ELF-1 (cell line): ENCODE data around the gene CALCOCO1.
"Not testable (repeated sequence)": the region's sequence is repeated elsewhere in the genome, so short reads cannot be mapped to it uniquely, and the experiment has no call there.

Source experiments
- DNase-seq: peaks from one replicate; pipeline ENCODE4 v3.0.0-alpha.2; 2016; ENCODE audit warnings: low read depth, low spot score

The CALCOCO1 gene

DNA sequence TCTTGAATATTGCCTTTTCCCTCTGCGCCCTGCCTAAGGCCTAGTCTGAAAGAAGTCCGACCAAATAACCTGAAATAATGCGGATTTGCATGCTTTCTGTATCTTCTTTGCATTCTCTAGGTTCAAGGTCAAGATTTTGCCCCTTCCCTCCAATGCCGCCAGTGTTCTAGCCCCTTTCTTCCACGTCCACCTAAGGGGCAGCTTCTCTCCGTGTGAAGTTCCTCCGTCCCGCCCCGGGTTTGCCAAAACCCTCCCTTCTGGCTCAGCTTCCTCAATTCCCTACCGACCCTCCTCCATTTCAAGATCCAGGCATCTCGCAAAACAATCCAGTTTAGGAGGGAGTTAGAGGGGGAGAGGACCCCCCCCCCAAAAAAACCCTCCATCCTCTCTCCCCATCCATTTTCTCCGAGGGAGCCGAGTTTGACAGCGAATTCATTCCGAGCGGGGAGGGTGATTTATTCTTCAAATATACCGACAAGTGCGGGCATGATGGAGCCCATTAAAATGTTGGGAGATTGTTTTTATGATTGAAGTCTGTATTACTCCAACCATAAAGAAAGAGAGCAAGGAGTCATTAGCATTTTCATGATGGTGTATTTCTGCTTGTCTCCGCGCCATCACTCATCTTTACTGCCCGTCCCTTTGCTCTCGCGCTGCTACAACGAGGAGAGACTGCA lies 30.5 kb downstream of the CALCOCO1 start:
- no peak for DNase-seq

- DNase-seq = peak; percentile 89
Observed at GRCh38 chr12:53696285-53696654, 31.0 kb downstream of the CALCOCO1 start.

DNA sequence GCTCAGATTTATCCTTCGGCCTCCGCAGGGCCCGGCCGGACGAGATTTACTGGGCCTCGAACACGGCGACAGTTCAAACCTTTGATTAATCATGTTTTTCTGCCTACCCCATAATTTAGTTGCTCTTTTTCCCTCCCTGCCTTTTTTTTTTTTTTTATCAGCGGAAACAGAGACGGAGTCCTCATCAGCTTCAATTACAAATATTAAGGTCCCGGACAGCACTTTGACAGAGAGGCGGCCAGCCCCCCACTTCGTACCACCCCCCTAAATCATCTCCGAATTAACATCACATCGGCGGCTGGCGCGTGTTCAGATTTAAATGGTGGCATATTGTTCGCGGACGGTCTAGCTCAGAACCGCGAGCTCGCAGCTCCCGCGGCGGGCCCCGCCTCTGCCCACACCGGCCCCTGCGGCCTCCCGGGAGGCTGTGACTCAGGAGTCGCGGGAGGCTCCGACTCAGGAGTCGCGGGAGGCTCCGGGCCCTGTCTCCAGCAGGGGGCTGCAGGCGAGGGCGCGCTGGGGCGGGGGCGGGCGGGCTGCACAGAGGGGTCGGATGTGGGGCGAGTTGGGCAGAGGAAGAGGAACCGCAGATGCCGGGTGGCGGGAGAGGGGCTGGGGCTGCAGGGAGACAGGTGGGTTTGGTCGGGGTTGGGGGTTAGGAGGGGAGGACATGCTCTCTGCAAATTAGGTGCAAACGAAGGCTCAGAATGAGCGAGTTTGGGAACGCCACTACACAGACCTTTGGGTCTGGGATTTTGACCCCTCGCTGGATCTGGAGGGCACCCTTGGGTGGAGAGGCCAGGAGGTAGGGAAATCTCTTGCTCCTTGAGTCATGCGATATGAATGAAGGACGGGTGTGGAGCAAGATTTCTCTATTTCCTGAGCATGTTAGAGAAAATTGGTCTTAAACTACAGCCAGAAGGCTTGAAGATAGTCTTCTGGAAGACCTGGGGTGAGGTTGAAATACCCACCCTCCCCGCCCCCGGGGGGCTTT lies 31.8 kb downstream of the CALCOCO1 start:
- DNase-seq = peak; percentile 35

GRCh38 chr12:53694756-53695151 lies 32.5 kb downstream of the CALCOCO1 start:
- DNase-seq = peak; percentile 21

GRCh38 chr12:53688134-53688533 lies 39.1 kb downstream of the CALCOCO1 start:
- DNase-seq = no peak

GRCh38 chr12:53686436-53686835 lies 40.8 kb downstream of the CALCOCO1 start:
- no peak for DNase-seq

- no peak for DNase-seq
Observed at GRCh38 chr12:53684654-53685220, 42.5 kb downstream of the CALCOCO1 start.

- no peak for DNase-seq
Observed at GRCh38 chr12:53683983-53684382, 43.3 kb downstream of the CALCOCO1 start.

DNA sequence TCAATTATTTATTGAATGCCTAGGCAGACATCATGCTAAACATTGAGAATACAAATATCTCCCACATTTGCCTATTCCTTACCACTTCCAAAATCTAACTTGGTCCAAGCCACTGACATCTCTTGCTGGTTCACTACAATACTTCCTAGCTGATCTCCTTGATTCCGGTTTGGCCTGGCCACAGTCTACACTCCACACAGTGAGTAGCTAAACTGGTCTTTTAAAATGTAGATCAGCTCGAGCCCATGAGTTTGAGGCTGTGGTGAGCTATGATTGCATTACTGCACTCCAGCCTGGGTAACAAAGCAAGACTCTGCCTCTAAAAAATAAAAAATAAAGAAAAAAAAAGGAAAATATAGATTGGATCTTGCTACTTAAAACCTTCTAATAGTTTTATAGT lies 43.8 kb downstream of the CALCOCO1 start:
- no peak for DNase-seq

GRCh38 chr12:53680061-53680460 lies 47.2 kb downstream of the CALCOCO1 start:
- DNase-seq = not testable (repeated sequence)

DNA sequence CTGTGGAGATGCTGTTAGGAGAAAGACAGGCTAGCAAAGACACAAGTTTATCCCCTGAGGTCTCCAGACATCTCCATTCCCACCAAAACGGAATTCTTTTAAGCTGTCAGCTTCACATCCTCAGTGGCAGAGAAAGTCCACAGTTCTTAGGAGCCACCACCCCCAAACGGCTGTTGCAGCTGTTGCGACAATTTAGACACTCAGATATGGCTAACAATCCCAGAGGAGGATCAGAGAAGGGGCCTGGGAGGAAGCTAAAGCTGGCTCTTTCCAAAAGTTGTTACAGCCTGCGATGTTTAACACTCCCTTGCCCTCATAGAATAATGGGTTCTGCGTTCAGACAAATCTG lies 49.5 kb downstream of the CALCOCO1 start:
- no peak for DNase-seq

GRCh38 chr12:53677016-53677799 lies 50.0 kb downstream of the CALCOCO1 start:
- DNase-seq = peak; percentile 66

GRCh38 chr12:53676656-53677015 lies 50.6 kb downstream of the CALCOCO1 start:
- peak; percentile 77 for DNase-seq

DNA sequence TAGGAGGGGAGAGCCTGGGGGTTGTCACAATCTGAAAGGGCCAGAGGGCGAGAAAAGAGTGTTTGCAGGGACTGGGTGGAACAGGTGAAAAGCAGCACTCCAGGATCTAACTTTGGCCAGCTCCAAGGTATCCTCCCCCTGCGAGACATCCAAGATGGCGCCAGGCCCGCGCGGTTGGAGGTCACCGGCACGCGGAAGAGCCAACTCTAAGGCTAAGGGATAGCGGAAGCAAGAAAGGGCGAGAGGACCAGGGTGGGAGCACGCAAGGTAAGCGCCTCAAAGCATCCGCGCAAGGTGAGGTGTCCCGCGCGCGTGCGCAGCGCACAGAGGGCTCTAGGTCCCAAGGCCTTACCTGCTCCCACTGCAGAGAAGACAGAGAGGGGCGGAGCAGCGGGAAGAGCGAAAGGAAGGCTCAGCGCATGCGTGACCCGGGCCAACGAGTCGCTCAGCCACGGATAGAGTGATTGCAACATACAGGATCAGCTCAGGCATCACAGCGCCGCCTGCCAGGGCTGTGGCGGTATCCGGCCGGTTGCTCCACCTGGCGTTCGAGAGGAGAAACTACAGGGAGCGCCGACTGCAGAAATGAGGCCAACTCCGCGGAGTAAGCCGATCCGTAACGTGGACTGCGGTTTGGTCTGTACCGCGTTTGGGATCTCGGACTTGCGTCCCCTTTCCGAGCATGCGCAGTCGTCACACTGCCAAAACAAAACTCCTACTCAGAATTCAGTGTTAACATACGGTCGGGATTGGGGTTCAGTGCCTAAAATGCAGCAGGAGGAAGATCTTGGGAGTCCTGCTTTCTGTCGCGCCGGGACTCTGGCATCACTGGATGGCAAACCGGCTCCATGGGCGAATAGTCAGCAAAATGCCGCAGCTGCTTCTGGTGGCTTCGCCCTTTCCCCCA lies 51.3 kb downstream of the CALCOCO1 start, which contains the start of gene ATP5MC2:
Gene ATP5MC2 (minus strand): TSS at position 383 of the 907 bp plus-strand sequence. CDS start 3,469 bp downstream, outside the sequence.
- DNase-seq = peak; percentile 100

DNA sequence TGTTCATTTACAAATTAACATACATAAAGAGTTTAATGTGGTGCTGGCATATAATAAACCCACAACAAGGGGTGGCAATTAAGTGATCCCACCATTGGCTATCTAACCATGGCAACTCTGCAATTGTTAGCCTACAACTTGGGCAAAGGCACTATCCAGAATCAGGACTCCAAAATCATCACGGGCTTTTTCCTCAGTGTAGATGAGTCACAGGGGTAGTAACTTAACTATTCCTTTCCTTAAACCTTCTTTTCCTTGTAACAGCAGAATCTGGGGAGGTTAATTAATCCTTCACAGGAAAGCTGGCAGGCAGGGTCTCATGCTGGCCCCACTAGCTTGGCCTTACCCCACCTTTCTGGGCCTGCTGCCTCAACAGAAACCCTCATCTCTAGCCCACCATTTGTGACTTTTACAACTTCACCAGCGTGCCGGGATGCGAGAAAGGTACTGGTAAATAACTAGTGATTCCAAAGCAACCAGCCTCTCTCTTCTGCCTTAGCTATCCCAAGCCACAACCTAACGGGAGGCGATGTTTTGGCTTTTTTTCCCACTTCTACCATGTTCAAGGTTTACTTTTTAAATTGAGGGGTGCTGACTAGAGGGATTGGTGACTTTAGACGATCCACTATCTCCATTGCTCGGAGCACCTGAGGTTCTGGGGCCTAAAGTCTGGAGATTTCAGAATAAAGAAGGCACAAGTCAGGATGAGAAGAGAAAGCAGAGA lies 52.1 kb downstream of the CALCOCO1 start:
- DNase-seq = no peak

GRCh38 chr12:53670971-53671370 lies 56.3 kb downstream of the CALCOCO1 start:
- DNase-seq = no peak

- no peak for DNase-seq
Observed at GRCh38 chr12:53670308-53670707, 56.9 kb downstream of the CALCOCO1 start.

- DNase-seq = no peak
Observed at GRCh38 chr12:53667080-53667479, 60.2 kb downstream of the CALCOCO1 start.

GRCh38 chr12:53664936-53665335 lies 62.3 kb downstream of the CALCOCO1 start:
- DNase-seq = no peak

GRCh38 chr12:53664191-53664590 lies 63.1 kb downstream of the CALCOCO1 start:
- DNase-seq = no peak
